ENCODE data around the gene TNFRSF8. TPM values are rescaled to one million over a fixed set of nuclear protein-coding genes. Genes with fewer than 3 reads are reported as not detected.

TNFRSF8 gene
- total RNA-seq, 3 donors from 2014 or later, result 0.31 to 0.51 TPM; not detected in 1

DNA sequence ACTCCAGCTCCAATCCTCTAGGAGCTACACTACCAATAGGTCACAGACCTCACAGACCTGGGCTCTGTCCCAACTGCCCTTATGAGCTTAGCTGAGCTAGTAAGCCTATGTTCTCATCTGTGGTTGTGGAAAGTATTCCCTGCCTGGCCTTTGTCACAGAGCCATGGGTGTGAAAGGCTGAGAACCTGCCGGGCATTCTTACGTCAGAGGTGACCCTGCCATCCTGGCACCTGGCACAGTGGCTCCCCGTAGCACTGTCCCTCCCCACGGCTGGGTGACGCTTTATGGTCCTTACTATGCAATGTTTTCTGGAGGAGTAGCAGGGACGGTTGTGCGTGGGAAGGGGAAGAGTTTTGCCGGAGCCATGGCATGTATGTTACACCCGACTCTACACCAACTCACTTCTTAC lies 107.2 kb downstream of the TNFRSF8 start:
- TF ChIP-seq, protein P1, sequence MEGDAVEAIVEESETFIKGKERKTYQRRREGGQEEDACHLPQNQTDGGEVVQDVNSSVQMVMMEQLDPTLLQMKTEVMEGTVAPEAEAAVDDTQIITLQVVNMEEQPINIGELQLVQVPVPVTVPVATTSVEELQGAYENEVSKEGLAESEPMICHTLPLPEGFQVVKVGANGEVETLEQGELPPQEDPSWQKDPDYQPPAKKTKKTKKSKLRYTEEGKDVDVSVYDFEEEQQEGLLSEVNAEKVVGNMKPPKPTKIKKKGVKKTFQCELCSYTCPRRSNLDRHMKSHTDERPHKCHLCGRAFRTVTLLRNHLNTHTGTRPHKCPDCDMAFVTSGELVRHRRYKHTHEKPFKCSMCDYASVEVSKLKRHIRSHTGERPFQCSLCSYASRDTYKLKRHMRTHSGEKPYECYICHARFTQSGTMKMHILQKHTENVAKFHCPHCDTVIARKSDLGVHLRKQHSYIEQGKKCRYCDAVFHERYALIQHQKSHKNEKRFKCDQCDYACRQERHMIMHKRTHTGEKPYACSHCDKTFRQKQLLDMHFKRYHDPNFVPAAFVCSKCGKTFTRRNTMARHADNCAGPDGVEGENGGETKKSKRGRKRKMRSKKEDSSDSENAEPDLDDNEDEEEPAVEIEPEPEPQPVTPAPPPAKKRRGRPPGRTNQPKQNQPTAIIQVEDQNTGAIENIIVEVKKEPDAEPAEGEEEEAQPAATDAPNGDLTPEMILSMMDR (IDR thresholded peaks at IDR 0.05), result no peak
- Histone ChIP-seq H3K9me3 (no peaks in the 10 kb centered on the region), H3K36me3 (ENCODE audit: low read depth) (no peaks in the 10 kb centered on the region), H3K4me3 (no peak overlapping the region), H3K4me1 (ENCODE audit: low read depth) (peaks cover 4% of the 10 kb centered on the region)
- DNase-seq (no peak), ATAC-seq (no peak)
- intact Hi-C loops (cut with DNase I, micrococcal nuclease), result no loop called here

DNA sequence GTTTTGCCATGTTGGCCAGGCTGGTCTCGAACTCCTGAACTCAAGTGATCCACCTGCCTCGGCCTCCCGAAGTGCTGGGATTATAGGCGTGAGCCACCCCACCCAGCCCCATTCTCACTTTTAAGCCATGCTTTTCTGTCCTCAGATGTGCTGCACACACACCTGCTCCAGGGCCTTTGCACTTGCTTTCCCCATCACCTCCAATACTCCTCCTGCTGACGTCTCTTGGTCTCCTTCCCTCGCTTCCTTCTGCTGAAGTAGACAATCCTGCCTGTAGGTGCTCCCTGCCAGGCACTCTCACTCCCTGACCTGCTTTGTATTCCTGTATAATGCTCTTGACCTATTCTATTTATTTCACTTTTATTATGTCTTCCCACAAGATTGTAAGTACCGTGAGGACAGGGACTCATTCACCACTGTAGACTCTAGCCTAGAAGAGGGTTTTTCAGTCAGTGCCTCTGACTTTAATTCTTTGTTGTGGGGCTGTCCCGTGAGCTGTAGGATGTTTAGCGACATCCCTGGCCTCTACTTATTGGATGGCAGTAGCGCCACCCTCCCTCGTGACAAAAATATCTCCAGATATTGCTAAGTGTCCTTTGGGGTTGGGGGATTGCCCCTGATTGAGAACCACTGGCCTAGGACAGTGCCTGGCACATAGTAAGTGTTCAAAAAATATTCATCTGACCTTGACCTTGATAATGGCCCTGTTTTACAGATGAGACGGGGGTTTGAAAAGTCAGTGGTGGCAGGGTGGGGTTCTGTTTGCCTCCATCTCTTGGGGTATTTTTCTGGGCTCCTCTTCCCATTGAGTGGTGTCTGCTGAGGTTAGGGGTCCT lies 108.3 kb downstream of the TNFRSF8 start:
- Histone ChIP-seq H3K4me1 (ENCODE audit: low read depth) (peaks cover 4% of the 10 kb centered on the region), H3K36me3 (ENCODE audit: low read depth) (no peaks in the 10 kb centered on the region), H3K9me3 (no peaks in the 10 kb centered on the region), H3K4me3 (no peak overlapping the region)
- ATAC-seq, result no peak
- peak in 1 of 3 donors; percentile 16 for DNase-seq
- TF ChIP-seq, protein P1 (IDR thresholded peaks at IDR 0.05), result no peak
- intact Hi-C loops (cut with DNase I, micrococcal nuclease), result no loop called here

DNA sequence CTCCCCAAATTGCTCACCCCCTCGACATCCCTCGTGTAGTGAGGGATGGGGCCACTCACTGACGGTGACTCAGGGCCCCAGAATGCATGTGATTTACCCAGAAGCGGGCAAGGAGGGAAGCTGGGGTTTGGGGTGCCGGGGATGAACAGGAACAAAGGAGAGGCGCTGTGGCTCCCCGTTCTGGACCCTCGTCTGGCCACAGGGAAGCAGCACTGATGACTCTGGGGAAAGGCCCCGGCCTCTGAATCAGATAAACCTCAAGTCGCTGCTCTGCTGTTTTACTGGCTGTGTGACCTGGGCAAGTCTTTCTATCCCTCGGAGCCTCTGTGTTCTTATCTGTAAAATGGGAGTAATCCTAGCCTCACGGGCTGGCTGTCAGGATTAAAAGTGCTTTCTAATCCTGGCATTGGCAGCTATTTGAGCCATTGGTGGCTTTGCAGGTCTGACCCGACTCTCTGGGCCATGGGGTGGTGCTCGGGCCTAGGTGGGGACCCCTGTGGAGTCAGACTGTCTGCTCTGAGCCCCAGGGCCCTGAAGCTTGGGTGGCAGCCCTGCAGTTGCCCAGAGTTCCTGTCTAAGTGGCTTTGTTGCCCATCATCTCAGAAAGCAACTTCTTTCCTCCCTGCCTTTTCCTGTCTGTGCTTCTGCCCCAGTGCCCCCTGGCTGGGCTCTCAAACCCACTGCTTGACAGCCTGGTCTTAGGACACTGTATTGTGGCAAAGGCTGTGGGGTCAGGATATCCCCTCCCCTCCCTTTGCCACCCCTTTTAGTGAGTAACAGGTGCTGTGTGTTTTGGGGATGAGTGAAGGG lies 109.1 kb downstream of the TNFRSF8 start:
- TF ChIP-seq, protein P1 (IDR thresholded peaks at IDR 0.05), result no peak
- H3K4me1 ChIP-seq (ENCODE audit: low read depth), result peaks cover 7% of the 10 kb centered on the region
- peak in 1 of 3 donors; percentile 34 for DNase-seq
- ATAC-seq, result no peak
- no peaks in the 10 kb centered on the region for H3K36me3 ChIP-seq (ENCODE audit: low read depth)
- no peak overlapping the region for H3K4me3 ChIP-seq
- H3K9me3 ChIP-seq, result no peaks in the 10 kb centered on the region
- intact Hi-C loops (cut with DNase I, micrococcal nuclease), result no loop called here

DNA sequence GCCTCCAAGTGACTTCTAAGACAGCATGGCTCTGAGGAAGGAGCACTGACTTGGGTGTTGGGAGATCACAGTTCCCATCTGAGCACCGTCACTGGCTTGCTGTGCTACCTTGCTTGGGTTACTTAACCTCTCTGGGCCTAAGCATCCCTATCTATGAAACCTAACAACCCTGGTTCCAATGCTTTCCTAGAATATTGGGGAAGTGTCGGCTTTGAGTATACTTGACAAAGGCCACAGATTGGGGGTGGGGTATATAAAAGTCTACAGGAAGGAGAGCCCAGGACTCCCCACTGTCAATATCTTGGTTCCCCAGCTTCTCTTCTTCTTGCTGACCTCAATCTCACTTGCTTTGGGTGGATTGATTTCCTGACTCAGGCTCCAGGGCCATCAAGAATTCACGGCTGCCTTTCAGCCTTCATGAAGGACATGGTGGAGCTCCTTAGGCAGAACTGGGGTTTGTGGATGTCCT lies 110.0 kb downstream of the TNFRSF8 start:
- TF ChIP-seq, protein P1 (IDR thresholded peaks at IDR 0.05), result no peak
- ATAC-seq (no peak), DNase-seq (no peak)
- peaks cover 8% of the 10 kb centered on the region for H3K4me1 ChIP-seq (ENCODE audit: low read depth)
- no peaks in the 10 kb centered on the region for H3K9me3 ChIP-seq
- H3K4me3 ChIP-seq, result no peak overlapping the region
- intact Hi-C loops (cut with DNase I, micrococcal nuclease), result no loop called here
- H3K36me3 ChIP-seq (ENCODE audit: low read depth), result no peaks in the 10 kb centered on the region

DNA sequence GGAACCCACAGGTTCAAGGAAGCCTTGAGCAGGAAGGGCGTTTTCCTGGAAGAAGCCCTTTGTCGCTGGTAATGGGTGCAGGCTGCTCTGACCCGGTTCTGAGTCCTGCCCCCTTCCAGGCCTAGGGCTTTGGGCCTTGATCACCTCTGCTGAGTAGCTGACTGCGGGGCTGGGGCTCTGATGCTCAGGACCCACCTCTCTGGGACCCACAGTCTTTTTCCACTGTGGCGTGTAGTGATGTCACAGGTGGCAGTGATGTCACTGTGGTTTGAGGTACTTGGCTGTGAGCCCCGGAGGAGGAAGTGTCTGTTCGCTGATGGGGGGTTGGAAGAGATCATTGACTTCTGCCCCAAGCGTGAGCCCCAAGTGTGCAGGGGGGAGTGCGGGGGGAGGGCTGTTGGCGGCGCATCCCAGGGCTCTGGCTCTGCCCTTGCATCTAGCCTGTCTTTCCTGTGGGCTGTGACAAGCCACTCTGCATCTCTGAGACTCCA lies 110.6 kb downstream of the TNFRSF8 start:
- TF ChIP-seq, protein P1 (IDR thresholded peaks at IDR 0.05), result no peak
- DNase-seq (peak; percentile 75 to 83 (median 75)), ATAC-seq (peak; percentile 69)
- Histone ChIP-seq H3K4me3 (no peak overlapping the region), H3K36me3 (ENCODE audit: low read depth) (no peaks in the 10 kb centered on the region), H3K4me1 (ENCODE audit: low read depth) (peaks cover 14% of the 10 kb centered on the region), H3K9me3 (no peaks in the 10 kb centered on the region)
- intact Hi-C loops (cut with DNase I, micrococcal nuclease), result no loop called here
